Measurements from ENCODE around the gene ITIH5. TPM values are rescaled to one million over a fixed set of nuclear protein-coding genes. Genes with fewer than 3 reads are reported as not detected.

The ITIH5 gene
- total and polyA plus RNA-seq, 2 donors (not counting 1 experiment from before 2014, with no cell fraction given) = not detected

DNA sequence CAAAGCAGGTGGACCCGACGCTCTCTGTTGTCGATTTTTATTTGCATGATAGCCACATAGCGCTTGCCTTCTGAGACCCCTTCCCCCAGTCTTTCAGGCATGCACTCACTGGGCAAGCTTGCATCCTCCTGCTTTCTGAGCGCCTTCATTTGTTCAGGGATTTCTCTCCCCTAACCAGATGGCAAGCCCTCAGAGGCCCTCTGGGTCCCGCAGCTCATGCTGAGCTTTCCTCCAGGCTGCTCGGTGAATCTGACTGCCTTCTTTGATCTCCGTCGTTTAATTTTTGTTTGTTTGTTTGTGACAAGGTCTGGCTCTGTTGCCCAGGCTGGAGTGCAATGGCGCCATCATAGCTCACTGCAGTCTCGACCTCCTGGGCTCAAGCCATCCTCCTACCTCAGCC lies 58.8 kb downstream of the ITIH5 start:
- no peaks in the 10 kb centered on the region for H3K36me3 ChIP-seq (replicated peaks in 1 of 2; ENCODE audit: control extremely low read depth in 1 of 2, control insufficient read depth in 1 of 2, extremely low read depth in 1 of 2, insufficient read depth in 2 of 2, low read length in 1 of 2)
- no peaks in the 10 kb centered on the region for H3K9me3 Mint-ChIP-seq (ENCODE audit: insufficient read depth)
- peaks cover 0 to 2% (median 0%) of the 10 kb centered on the region in 4 experiments for H3K27me3 ChIP-seq (replicated peaks in 1 of 4; ENCODE audit: control extremely low read depth in 1 of 4, control insufficient read depth in 3 of 4, insufficient read depth in 4 of 4, low read length in 3 of 4)
- H3K4me1 Mint-ChIP-seq = no peaks in the 10 kb centered on the region
- no peak overlapping the region for H3K9ac ChIP-seq (ENCODE audit: low read length)
- H3K9me3 ChIP-seq (ENCODE audit: control extremely low read depth in 1 of 3, control insufficient read depth in 2 of 3, insufficient read depth in 1 of 3, low read length in 2 of 3) = no peaks in the 10 kb centered on the region
- DNase-seq (no peak), ATAC-seq (ENCODE audit: low read depth) (no peak)
- intact Hi-C loops (cut with micrococcal nuclease) = no loop called here
- H3K4me3 ChIP-seq (ENCODE audit: control extremely low read depth in 1 of 5, extremely low read depth in 1 of 5, insufficient read depth in 1 of 5, low read depth in 2 of 5, low read length in 4 of 5) = no peak overlapping the region
- no peak overlapping the region for H2AFZ ChIP-seq (ENCODE audit: insufficient read depth, low read depth, low read length, poor library complexity, severe bottlenecking)
- H3K79me2 ChIP-seq (ENCODE audit: control insufficient read depth, insufficient read depth, low read length) = no peaks in the 10 kb centered on the region
- H3K4me1 ChIP-seq (ENCODE audit: control insufficient read depth in 2 of 2, insufficient read depth in 2 of 2, low read length in 2 of 2) = no peaks in the 10 kb centered on the region
- no peak overlapping the region for H3K27ac Mint-ChIP-seq
- CTCF ChIA-PET = no interaction called here
- WGBS (ENCODE audit: insufficient coverage) = 90% methylated on average over 6 of the region's 11 CpGs
- no peak overlapping the region for H3K4me3 Mint-ChIP-seq
- H3K27me3 Mint-ChIP-seq = peaks cover 3% of the 10 kb centered on the region
- H4K20me1 ChIP-seq (ENCODE audit: control insufficient read depth, insufficient read depth, low read length, poor library complexity, severe bottlenecking) = no peaks in the 10 kb centered on the region
- POLR2A ChIA-PET = no interaction called here
- no peak overlapping the region for H3K4me2 ChIP-seq (replicated peaks; ENCODE audit: low read depth, low read length, poor library complexity, severe bottlenecking)
- H3K27ac ChIP-seq (ENCODE audit: low read length in 2 of 2) = no peak overlapping the region
- TF ChIP-seq CTCF (IDR thresholded peaks at IDR 0.05) (no peak), EZH2 (IDR thresholded peaks at IDR 0.05; ENCODE audit: borderline replicate concordance, insufficient read depth, low read depth, low read length, poor library complexity, severe bottlenecking) (no peak)

DNA sequence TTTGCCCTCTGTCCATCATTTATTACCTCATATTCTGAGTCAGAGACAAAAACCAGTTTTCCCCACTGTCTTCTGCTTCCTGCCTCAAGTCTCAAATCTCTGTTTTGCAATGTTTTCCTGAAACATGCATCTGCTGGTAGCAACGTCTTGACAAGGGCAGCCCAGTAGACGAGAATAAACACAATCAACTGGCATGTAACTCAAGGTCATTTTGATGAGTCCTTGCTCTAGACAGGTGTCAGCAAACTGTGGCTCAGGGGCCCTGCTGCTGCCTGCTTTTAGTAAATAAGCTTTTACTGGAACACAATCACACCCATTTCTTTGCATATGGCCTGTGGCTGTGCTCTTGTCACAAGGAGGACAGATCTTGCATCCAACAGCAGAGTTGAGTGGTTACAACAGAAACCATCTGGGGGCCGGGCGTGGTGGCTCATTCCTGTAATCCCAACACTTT lies 59.8 kb downstream of the ITIH5 start:
- ChIA-PET CTCF (interaction anchor here (0.7 kb wide), 1 partner anchor 400 kb away, joined by 3 read pairs; no protein-coding TSS in a partner anchor), POLR2A (no interaction called here)
- no peaks in the 10 kb centered on the region for H3K9me3 ChIP-seq (ENCODE audit: control extremely low read depth in 1 of 3, control insufficient read depth in 2 of 3, insufficient read depth in 1 of 3, low read length in 2 of 3)
- Mint-ChIP-seq H3K27ac (no peak overlapping the region), H3K4me1 (no peaks in the 10 kb centered on the region), H3K4me3 (no peak overlapping the region), H3K9me3 (ENCODE audit: insufficient read depth) (no peaks in the 10 kb centered on the region), H3K27me3 (peaks cover 3% of the 10 kb centered on the region)
- H4K20me1 ChIP-seq (ENCODE audit: control insufficient read depth, insufficient read depth, low read length, poor library complexity, severe bottlenecking) = no peaks in the 10 kb centered on the region
- no peak overlapping the region for H3K4me2 ChIP-seq (replicated peaks; ENCODE audit: low read depth, low read length, poor library complexity, severe bottlenecking)
- no peaks in the 10 kb centered on the region for H3K36me3 ChIP-seq (replicated peaks in 1 of 2; ENCODE audit: control extremely low read depth in 1 of 2, control insufficient read depth in 1 of 2, extremely low read depth in 1 of 2, insufficient read depth in 2 of 2, low read length in 1 of 2)
- no peak overlapping the region for H3K27ac ChIP-seq (ENCODE audit: low read length in 2 of 2)
- H3K27me3 ChIP-seq (replicated peaks in 1 of 4; ENCODE audit: control extremely low read depth in 1 of 4, control insufficient read depth in 3 of 4, insufficient read depth in 4 of 4, low read length in 3 of 4) = peaks cover 0 to 2% (median 0%) of the 10 kb centered on the region in 4 experiments
- ATAC-seq (ENCODE audit: low read depth) (no peak), DNase-seq (no peak)
- 80% methylated on average over 4 of the region's 4 CpGs for WGBS (ENCODE audit: insufficient coverage)
- H3K79me2 ChIP-seq (ENCODE audit: control insufficient read depth, insufficient read depth, low read length) = no peaks in the 10 kb centered on the region
- no peak overlapping the region for H3K9ac ChIP-seq (ENCODE audit: low read length)
- H3K4me3 ChIP-seq (ENCODE audit: control extremely low read depth in 1 of 5, extremely low read depth in 1 of 5, insufficient read depth in 1 of 5, low read depth in 2 of 5, low read length in 4 of 5) = no peak overlapping the region
- intact Hi-C loops (cut with micrococcal nuclease) = no loop called here
- TF ChIP-seq EZH2 (IDR thresholded peaks at IDR 0.05; ENCODE audit: borderline replicate concordance, insufficient read depth, low read depth, low read length, poor library complexity, severe bottlenecking) (no peak), CTCF (IDR thresholded peaks at IDR 0.05) (no peak)
- no peaks in the 10 kb centered on the region for H3K4me1 ChIP-seq (ENCODE audit: control insufficient read depth in 2 of 2, insufficient read depth in 2 of 2, low read length in 2 of 2)
- H2AFZ ChIP-seq (ENCODE audit: insufficient read depth, low read depth, low read length, poor library complexity, severe bottlenecking) = no peak overlapping the region
